HG02973 (cell line): ENCODE data around the gene MOSPD2.

ENCODE experiments used
- ATAC-seq: cut with Tn5 transposase; IDR thresholded peaks from one replicate; pipeline ENCODE4 v1.9.1; 2021; ENCODE audit warnings: moderate library complexity; ENCODE audit not compliant: unreplicated experiment

Gene MOSPD2

DNA sequence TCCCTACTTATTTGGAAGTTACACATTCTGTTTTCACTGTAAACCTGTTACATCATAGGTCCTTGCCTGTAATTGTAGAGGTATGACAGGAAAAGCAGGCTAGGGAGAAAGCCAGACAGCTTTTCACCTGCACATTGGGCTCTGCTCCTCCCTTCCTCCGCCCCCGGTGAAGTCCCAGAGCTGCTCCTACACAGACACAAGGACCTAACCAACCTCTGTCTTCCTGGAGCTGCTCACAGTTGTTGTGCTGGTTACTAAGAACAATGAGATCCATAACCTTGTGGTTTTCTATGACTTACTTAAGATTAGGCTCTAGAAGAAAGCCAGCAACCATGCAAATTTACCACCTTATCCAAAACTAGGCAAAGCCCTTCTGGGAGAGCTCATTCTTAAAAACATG is 40.0 kb downstream of the MOSPD2 start:
- ATAC-seq, result no peak

DNA sequence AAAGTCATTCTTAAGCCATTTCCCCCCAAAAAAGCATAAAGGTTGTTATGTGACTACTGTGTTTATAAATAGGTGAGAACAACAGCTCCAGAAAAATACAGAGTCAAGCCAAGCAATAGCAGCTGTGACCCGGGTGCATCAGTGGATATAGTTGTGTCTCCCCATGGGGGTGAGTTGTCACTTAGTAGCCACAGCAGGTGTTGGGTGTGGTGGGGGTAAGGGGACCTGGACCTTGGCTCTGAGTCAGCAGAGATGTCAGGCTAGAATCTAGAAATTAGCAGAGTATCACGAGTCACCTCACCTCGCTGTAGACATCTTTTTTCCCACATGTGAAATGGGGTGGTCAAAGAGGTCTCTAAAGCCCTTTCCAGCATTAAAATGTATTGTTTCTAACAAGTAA is 42.4 kb downstream of the MOSPD2 start:
- ATAC-seq, result no peak

DNA sequence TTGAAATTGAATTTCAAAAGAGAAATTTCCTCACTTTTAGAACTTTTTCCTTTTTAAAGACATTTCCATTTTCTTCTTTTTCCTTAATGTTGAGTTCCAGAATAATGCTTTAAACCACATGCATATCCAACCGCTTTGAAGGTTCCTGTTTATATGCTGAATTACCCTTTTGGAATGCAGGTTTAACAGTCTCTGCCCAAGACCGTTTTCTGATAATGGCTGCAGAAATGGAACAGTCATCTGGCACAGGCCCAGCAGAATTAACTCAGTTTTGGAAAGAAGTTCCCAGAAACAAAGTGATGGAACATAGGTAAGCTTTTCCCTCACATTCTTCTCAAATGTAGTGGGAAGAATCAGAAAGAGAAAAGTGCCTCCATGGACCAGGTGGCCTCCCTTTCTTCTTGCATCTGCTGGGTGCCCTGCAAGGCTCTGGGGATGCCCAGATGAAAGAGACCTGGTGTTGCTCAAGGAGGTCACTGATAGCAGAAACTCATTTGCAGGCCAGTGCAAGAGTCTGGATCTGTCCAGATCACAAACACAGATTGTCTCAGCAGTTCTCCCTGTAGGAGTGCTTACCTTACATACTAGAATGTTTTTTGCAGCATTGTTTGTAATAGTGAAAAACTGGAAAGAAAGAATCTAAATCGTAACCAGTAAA is 42.9 kb downstream of the MOSPD2 start:
- no peak for ATAC-seq

DNA sequence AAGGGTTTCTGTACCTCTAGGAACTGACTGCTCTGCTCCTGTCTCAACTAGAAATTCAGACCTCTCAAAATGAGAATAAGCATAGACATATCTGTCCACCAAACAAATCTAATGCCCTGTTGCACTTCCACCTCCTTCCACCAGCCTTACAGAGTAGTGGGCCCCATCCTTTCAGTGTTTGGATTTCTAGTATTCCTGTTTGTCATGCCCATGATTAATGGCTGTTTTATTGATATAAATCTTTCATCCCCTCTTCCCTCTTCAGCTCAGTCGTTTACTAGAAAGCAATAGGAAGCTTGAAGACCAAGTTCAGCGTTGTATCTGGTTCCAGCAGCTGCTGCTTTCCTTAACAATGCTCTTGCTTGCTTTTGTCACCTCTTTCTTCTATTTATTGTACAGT is 46.2 kb downstream of the MOSPD2 start:
- ATAC-seq, result no peak

DNA sequence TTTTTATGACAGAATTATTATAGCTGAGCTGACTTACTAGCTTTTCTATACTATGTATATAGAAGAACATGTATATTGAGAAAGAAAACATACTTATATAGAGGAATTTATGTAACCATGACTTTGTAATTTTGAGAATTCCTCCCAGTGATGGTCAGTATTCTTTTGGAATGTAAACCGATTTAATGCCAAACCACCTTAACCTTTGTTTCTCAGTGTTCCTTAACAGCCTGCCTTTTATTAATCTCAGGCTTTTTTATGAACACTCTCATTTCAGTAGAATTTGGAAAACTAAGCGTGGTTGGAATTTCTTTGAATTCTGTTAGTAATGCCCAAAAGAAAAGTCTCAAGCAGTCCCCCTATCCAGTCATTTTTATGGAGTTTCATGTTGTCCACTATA is 47.0 kb downstream of the MOSPD2 start:
- no peak for ATAC-seq

GRCh38 chrX:14922437-14922836 is 49.2 kb downstream of the MOSPD2 start:
- no peak for ATAC-seq

DNA sequence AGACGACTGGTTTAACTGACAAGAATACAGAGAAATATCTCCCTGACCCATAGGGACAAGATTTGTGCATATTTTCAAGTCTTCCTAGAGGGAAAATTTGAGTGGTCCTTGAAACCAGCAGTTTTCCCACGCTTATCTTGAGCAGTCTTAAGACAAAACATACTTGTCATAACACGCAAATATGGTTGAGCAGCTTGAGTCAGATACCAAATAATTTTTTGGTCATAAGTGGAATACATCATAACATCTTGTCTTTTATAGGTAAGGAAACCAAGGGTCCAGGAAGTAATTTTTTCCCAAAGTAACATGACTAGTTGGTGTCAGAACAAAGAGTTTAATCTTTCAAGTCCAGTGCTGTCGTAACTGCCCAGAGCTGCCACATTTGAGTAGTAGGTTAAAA is 50.5 kb downstream of the MOSPD2 start:
- ATAC-seq, result no peak

- no peak for ATAC-seq
Measured at GRCh38 chrX:14926471-14926870, 53.2 kb downstream of the MOSPD2 start.

GRCh38 chrX:14927401-14927800 is 54.2 kb downstream of the MOSPD2 start:
- ATAC-seq, result no peak

- ATAC-seq, result no peak
Measured at GRCh38 chrX:14930663-14931062, 57.4 kb downstream of the MOSPD2 start.

DNA sequence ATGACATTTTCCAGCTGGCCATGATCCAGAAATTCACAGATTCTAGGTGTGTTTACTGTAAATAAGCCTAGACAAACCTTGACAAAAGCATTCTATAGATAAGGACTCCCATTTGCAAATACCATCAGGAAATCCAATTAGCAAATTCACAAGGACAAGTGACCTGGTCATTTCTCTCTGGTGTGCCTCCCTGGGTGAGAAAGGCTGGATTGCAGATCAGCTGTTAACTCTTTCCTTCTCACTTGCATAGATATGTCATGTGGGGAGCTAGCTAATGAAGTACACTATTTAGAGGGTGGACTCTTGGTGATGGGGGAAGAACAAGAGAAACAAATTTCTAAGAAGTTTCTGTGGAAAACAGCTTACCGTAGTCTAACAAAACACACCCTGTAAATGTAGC is 58.9 kb downstream of the MOSPD2 start:
- ATAC-seq, result no peak

DNA sequence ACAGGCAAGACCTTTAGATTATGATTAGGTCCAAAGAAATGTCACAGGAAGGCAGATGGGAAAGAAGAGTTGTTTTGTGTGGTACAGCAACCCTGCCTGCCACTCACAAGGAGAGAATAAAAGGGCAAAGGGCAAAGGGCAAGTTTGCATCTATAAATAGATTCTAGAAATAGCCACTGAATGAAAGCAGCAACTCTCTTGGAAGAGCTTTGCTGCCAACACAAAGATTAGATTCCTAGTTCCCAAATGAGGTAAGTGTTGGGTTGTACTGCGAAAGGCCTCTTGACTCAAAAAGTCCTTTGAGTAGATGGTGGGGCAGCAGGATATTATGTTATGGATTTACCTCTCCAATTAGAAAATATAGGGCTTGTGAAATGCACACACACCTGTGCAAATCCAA is 61.2 kb downstream of the MOSPD2 start:
- no peak for ATAC-seq

GRCh38 chrX:14936561-14936960 is 63.3 kb downstream of the MOSPD2 start:
- ATAC-seq, result no peak

GRCh38 chrX:14939644-14940043 is 66.4 kb downstream of the MOSPD2 start:
- ATAC-seq, result no peak

GRCh38 chrX:14941301-14941700 is 68.1 kb downstream of the MOSPD2 start:
- no peak for ATAC-seq

DNA sequence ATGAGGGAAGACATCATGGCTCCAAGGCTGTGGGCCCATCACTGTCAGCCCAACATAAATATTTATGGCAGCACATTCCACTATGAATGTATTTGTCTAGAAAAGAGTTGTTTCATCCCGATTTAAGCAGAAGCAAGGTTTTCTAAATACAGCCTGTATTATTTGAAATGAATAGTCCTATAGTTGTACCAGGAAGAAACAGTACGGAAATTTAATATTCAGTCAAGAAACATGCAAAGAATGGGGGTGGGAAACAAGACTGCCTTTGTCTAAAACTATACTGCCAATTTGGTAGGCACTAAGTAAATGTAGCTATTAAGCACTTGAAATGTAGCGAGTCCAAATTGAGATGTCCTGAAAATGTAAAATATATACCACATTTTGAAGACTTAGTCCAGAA is 69.1 kb downstream of the MOSPD2 start:
- no peak for ATAC-seq

DNA sequence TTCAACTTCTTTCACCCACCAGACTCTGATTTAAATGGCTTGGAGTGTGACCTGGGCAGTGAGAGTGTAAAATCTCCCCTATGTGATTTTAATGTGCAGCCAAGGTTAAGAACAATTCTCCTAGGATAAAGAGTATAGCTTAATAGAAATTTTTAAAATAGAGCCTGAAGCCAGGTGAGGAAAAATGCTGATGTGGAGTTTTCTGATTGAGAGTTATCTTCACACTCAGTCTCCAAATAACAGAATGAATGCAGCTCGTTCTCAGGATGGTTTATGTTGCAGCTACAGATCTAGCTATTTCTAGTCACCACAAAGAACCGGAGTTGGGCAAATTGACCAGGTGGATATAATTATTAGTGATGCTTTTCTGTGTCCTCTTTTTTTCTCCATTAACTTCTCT is 70.7 kb downstream of the MOSPD2 start:
- no peak for ATAC-seq

GRCh38 chrX:14946606-14947155 is 73.5 kb downstream of the MOSPD2 start:
- ATAC-seq, result no peak

GRCh38 chrX:14948691-14949090 is 75.5 kb downstream of the MOSPD2 start:
- ATAC-seq, result no peak

GRCh38 chrX:14956813-14957582 is 83.8 kb downstream of the MOSPD2 start:
- no peak for ATAC-seq

DNA sequence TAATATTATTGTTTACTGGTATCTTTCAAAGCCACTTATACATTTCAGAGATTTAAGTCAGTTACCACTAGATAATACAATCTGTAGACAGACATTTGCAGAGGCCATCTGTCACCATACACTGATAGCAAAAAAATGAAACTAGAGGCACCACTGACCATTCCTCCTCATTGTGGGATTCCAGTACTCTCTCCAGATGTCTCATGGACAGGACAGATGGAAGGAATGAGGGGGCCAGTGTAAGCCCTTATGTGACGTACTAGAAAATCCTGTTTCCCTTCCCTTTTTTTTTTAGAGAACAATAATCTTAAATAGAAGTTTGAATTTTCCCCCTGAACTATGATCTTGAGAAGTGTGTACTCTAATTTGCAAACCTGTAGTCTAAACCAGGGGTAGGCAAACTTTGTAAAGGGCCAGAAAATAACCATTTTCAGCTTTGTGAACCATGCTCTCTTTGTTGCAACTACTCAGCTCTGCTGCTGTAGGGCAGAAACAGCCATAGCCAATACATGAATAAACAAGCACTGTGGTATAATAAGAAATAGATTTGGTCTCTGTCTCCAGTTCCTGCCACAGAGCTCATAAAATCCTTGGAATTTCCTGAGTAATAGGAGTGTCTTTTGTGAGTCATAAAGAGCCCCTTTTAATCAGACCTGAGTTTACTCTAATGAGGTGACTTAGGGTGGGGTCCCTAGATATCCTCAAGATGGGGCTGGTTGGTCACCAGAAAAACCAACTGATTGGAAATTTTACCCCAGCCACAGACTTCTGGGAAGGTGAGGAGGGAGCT is 90.4 kb downstream of the MOSPD2 start:
- ATAC-seq, result no peak

- no peak for ATAC-seq
Measured at GRCh38 chrX:14964500-14964899, 91.3 kb downstream of the MOSPD2 start.
